IMR-90 (cell line): ENCODE results near the gene APBB1IP. TPM values are rescaled to one million over a fixed set of nuclear protein-coding genes. Genes with fewer than 3 reads are reported as not detected.

ENCODE experiments used
- ATAC-seq: fragments of 200-7000 bp; cut with Tn5 transposase; 2 replicates; pipeline ENCODE4 v1.9.1; 2020; ENCODE audit warnings: low read depth, mild to moderate bottlenecking, moderate library complexity
- BruUV-seq: library from RNA; stranded (reverse); fragments of 400-500 nt; replicated peaks from 2 replicates; lab custom pipeline; 2021; lab: Mats Ljungman, UMichigan
- CTCF ChIA-PET: fragments of 300-600 bp; formaldehyde crosslinking; extraction: SDS; loops from one replicate; lab custom pipeline; 2021; ENCODE audit warnings: antibody characterized with exemption; lab: Yijun Ruan, JAX
- POLR2A ChIA-PET: fragments of 300-600 bp; sonication (Branson Sonifier 250); formaldehyde crosslinking; loops from one replicate; lab custom pipeline; 2022; ENCODE audit warnings: antibody characterized with exemption; ENCODE audit not compliant: unreplicated experiment; lab: Charles Lee
- DNase-seq: peaks from one replicate; pipeline ENCODE4 v3.0.0; 2013
- H2AFZ ChIP-seq: replicated peaks from 2 replicates; pipeline ENCODE3; 2013; ENCODE audit warnings: low read length, mild to moderate bottlenecking; ENCODE audit not compliant: poor library complexity
- H2AK5ac ChIP-seq: 2 replicates; pipeline ENCODE4 v1.6.1; 2013; ENCODE audit warnings: low read depth, low read length, inconsistent platforms
- H2AK9ac ChIP-seq: replicated peaks from 2 replicates; pipeline ENCODE3; 2013; ENCODE audit warnings: mild to moderate bottlenecking, low read depth, low read length, moderate library complexity; ENCODE audit not compliant: poor library complexity
- H2BK120ac ChIP-seq: 2 replicates; pipeline ENCODE4 v1.6.1; 2013; ENCODE audit warnings: low read depth, low read length, inconsistent platforms
- H2BK15ac ChIP-seq: 3 replicates; pipeline ENCODE4 v1.6.1; 2013; ENCODE audit warnings: low read depth, low read length, inconsistent platforms
- H2BK20ac ChIP-seq: 2 replicates; pipeline ENCODE4 v1.6.1; 2013; ENCODE audit warnings: low read depth, mild to moderate bottlenecking, inconsistent platforms, low read length, moderate library complexity
- H2BK5ac ChIP-seq: 2 replicates; pipeline ENCODE4 v1.6.1; 2013; ENCODE audit warnings: mild to moderate bottlenecking, low read depth, low read length, inconsistent platforms; ENCODE audit not compliant: poor library complexity, severe bottlenecking
- H3K14ac ChIP-seq: replicated peaks from 2 replicates; pipeline ENCODE4 v1.6.1; 2013; ENCODE audit warnings: low read depth, low read length, inconsistent platforms
- H3K18ac ChIP-seq: 2 replicates; pipeline ENCODE4 v1.6.1; 2013; ENCODE audit warnings: low read depth, low read length, control low read depth
- H3K23ac ChIP-seq: 2 replicates; pipeline ENCODE4 v1.6.1; 2013; ENCODE audit warnings: low read depth, low read length, inconsistent platforms
- H3K27ac ChIP-seq: 2 replicates; pipeline ENCODE4 v1.5.1; 2013; ENCODE audit warnings: mild to moderate bottlenecking, control low read depth, low read length; ENCODE audit not compliant: insufficient read depth
- H3K27me3 ChIP-seq: 2 replicates; pipeline ENCODE4 v1.6.1; 2013; ENCODE audit warnings: low read length; ENCODE audit not compliant: control insufficient read depth, insufficient read depth
- H3K36me3 ChIP-seq: 2 replicates; pipeline ENCODE4 v1.6.1; 2013; ENCODE audit warnings: low read length, mixed read lengths; ENCODE audit not compliant: control insufficient read depth, insufficient read depth
- H3K4ac ChIP-seq: 2 replicates; pipeline ENCODE4 v1.6.1; 2013; ENCODE audit warnings: low read depth, low read length, inconsistent platforms
- H3K4me1 ChIP-seq: 2 replicates; pipeline ENCODE4 v1.6.1; 2013; ENCODE audit warnings: low read length, mixed read lengths; ENCODE audit not compliant: control insufficient read depth, insufficient read depth
- H3K4me2 ChIP-seq: 2 replicates; pipeline ENCODE4 v1.6.1; 2013; ENCODE audit warnings: low read depth, mild to moderate bottlenecking, control low read depth, low read length, moderate library complexity
- H3K4me3 ChIP-seq: 2 replicates; pipeline ENCODE4 v1.5.1; 2013; ENCODE audit warnings: low read depth, mild to moderate bottlenecking, control low read depth, low read length, moderate library complexity; ENCODE audit not compliant: insufficient read depth
- H3K56ac ChIP-seq: 2 replicates; pipeline ENCODE4 v1.6.1; 2013; ENCODE audit warnings: low read length, inconsistent platforms; ENCODE audit not compliant: insufficient read depth; ENCODE audit errors: extremely low read depth
- H3K79me1 ChIP-seq, 2 experiments: 2 replicates each; pipeline ENCODE4 v1.6.1; 2013; ENCODE audit warnings: low read length in 2 of 2, inconsistent platforms in 1 of 2, low read depth in 1 of 2
- H3K9ac ChIP-seq: 2 replicates; pipeline ENCODE4 v1.6.1; 2013; ENCODE audit warnings: low read depth, low read length, control low read depth
- H3K9me1 ChIP-seq: 2 replicates; pipeline ENCODE4 v1.6.1; 2013; ENCODE audit warnings: low read length, inconsistent platforms; ENCODE audit not compliant: insufficient read depth
- H3K9me3 ChIP-seq: 2 replicates; pipeline ENCODE4 v1.6.1; 2013; ENCODE audit warnings: low read length; ENCODE audit not compliant: control insufficient read depth, insufficient read depth
- H4K20me1 ChIP-seq: 2 replicates; pipeline ENCODE4 v1.6.1; 2013; ENCODE audit warnings: low read length, inconsistent platforms; ENCODE audit not compliant: insufficient read depth
- H4K5ac ChIP-seq: 2 replicates; pipeline ENCODE4 v1.6.1; 2013; ENCODE audit warnings: mild to moderate bottlenecking, low read depth, low read length, control low read depth
- H4K8ac ChIP-seq, 2 experiments: 2 replicates each; pipeline ENCODE4 v1.6.1; 2013; ENCODE audit warnings: low read depth in 2 of 2, low read length in 2 of 2, control low read depth in 1 of 2, inconsistent platforms in 1 of 2
- H4K91ac ChIP-seq: 2 replicates; pipeline ENCODE4 v1.6.1; 2013; ENCODE audit warnings: low read depth, low read length, inconsistent platforms; ENCODE audit not compliant: insufficient read depth
- BHLHE40 ChIP-seq: fragments of 150-350 bp; IDR thresholded peaks from 2 replicates; pipeline ENCODE4 v1.6.1; 2016; ENCODE audit warnings: mild to moderate bottlenecking, low read depth, low read length
- CEBPB ChIP-seq: IDR thresholded peaks from 2 replicates; pipeline ENCODE4 v1.6.1; 2012; ENCODE audit warnings: low read depth, low read length, improper control_type of control experiment
- CHD1 ChIP-seq: IDR thresholded peaks from 2 replicates; pipeline ENCODE4 v1.6.1; 2012; ENCODE audit warnings: low read depth, low read length, improper control_type of control experiment
- CTCF ChIP-seq: conservative IDR thresholded peaks from 2 replicates; pipeline ENCODE4 v1.5.1; 2012; ENCODE audit warnings: mild to moderate bottlenecking, low read depth, low read length, improper control_type of control experiment
- FOS ChIP-seq: fragments of 150-350 bp; IDR thresholded peaks from 2 replicates; pipeline ENCODE4 v1.6.1; 2016; ENCODE audit warnings: low read depth, low read length
- MAFK ChIP-seq: IDR thresholded peaks from 2 replicates; pipeline ENCODE4 v1.6.1; 2012; ENCODE audit warnings: low read depth, low read length, improper control_type of control experiment
- MAZ ChIP-seq: IDR thresholded peaks from 2 replicates; pipeline ENCODE4 v1.6.1; 2012; ENCODE audit warnings: low read depth, mild to moderate bottlenecking, low read length, improper control_type of control experiment, moderate library complexity, borderline replicate concordance
- MXI1 ChIP-seq: IDR thresholded peaks from 2 replicates; pipeline ENCODE4 v1.6.1; 2012; ENCODE audit warnings: low read depth, mild to moderate bottlenecking, low read length, moderate library complexity, borderline replicate concordance
- NFE2L2 ChIP-seq: fragments of 150-350 bp; IDR thresholded peaks from 2 replicates; pipeline ENCODE4 v1.6.1; 2016; ENCODE audit warnings: low read depth, mild to moderate bottlenecking, low read length
- POLR2A ChIP-seq: IDR thresholded peaks from 2 replicates; pipeline ENCODE4 v1.6.1; 2012; ENCODE audit warnings: mild to moderate bottlenecking, low read depth, low read length
- RAD21 ChIP-seq: IDR thresholded peaks from 2 replicates; pipeline ENCODE4 v1.6.1; 2012; ENCODE audit warnings: low read length, improper control_type of control experiment
- RCOR1 ChIP-seq: IDR thresholded peaks from 2 replicates; pipeline ENCODE4 v1.6.1; 2012; ENCODE audit warnings: mild to moderate bottlenecking, low read length, improper control_type of control experiment; ENCODE audit not compliant: insufficient replicate concordance
- RFX5 ChIP-seq: IDR thresholded peaks from 2 replicates; pipeline ENCODE4 v1.8.0; 2012; ENCODE audit warnings: low read depth, mild to moderate bottlenecking, low read length, moderate library complexity
- SMC3 ChIP-seq: fragments of 150-350 bp; IDR thresholded peaks from 2 replicates; pipeline ENCODE4 v1.6.1; 2016; ENCODE audit warnings: low read depth, mild to moderate bottlenecking, antibody characterized with exemption, low read length, moderate library complexity
- USF2 ChIP-seq: fragments of 150-350 bp; IDR thresholded peaks from 2 replicates; pipeline ENCODE4 v1.6.1; 2017; ENCODE audit warnings: mild to moderate bottlenecking, antibody characterized with exemption, low read length, low read depth
- WGBS, 2 experiments: methylation state at CpG; one replicate each; pipeline versions ENCODE4 v1.1.5 to v1.1.7; 2013; ENCODE audit warnings: missing lambda C conversion rate in 2 of 2; ENCODE audit not compliant: insufficient read length in 1 of 2; ENCODE audit errors: extremely low coverage in 2 of 2; 5-methylcytosine and 5-hydroxymethylcytosine counted together
- dilution Hi-C: fragments of 300-500 bp; cut with HindIII; formaldehyde crosslinking; loops from one replicate; pipeline ENCODE4 v1.14.3; 2018; ENCODE audit warnings: low sequenced_read_pairs; ENCODE audit not compliant: unreplicated experiment
- in situ Hi-C: fragments of 300-500 bp; cut with MboI; formaldehyde crosslinking; loops from 3 replicates; pipeline ENCODE4 v1.14.3; 2019; ENCODE audit warnings: low sequenced_read_pairs, inconsistent platforms, mixed read lengths
- intact Hi-C: fragments of 100-400 bp; cut with micrococcal nuclease; formaldehyde crosslinking; loops from 2 replicates; pipeline ENCODE4 v1.10.0; 2022
- polyA plus RNA-seq, 3 experiments: library from polyadenylated mRNA; depleted of rRNA; stranded (reverse); fragments of >200 nt; gene quantifications; 2 replicates each; pipeline ENCODE4 v1.2.3, GENCODE V29; 2012; ENCODE audit warnings: low replicate concordance in 1 of 3
- total RNA-seq: library from RNA; depleted of rRNA; stranded (reverse); fragments of >200 nt; gene quantifications from 2 replicates; pipeline ENCODE4 v1.2.3, GENCODE V29; 2012
- TF ChIP-seq, protein P1 (sequence below): fragments of 150-350 bp; IDR thresholded peaks from 2 replicates; pipeline ENCODE4 v1.6.1; 2016; ENCODE audit warnings: low read depth, mild to moderate bottlenecking, low read length, moderate library complexity, borderline replicate concordance

APBB1IP gene
- total and polyA plus RNA-seq, 2 of the 4 experiments (the other 2 are of a cell fraction), result not detected

DNA sequence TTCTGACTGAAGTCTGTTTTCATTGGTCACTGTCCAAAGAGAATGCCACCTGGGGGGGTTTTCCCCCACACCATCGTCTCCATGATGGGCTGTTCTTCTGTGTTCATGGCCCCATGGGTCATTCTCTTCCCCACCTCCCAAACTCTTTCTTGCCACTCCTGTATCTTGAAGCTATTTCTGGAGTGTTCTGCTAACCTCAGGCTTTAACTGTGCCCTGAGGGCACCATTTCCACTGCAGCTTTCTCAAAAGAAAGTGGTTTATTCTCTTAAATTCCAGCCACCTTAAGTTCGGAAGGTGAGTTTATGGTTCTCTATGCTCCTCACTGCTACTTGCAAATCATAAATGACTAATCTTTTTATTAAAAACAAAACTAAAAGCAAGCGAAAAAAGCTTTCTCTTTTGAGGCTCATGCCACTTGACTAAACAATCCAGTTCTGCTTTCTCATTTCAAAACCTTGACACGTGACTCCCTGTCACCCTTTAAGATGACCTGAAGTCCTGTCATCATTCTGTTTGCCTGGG lies 7.4 kb upstream of the APBB1IP start:
- no peak overlapping the region for H2BK20ac ChIP-seq
- no peak overlapping the region for H3K18ac ChIP-seq
- no peaks in the 10 kb centered on the region for H3K9me1 ChIP-seq
- no peak for ATAC-seq
- POLR2A ChIA-PET, result no interaction called here
- no peak overlapping the region for H3K56ac ChIP-seq
- no peaks in the 10 kb centered on the region for H4K20me1 ChIP-seq
- intact Hi-C loops, result no loop called here
- no peak for TF ChIP-seq MAFK
- no peak for TF ChIP-seq MAZ
- TF ChIP-seq RFX5, result no peak
- no peak for TF ChIP-seq SMC3
- TF ChIP-seq NFE2L2, result no peak
- no peak for TF ChIP-seq BHLHE40
- TF ChIP-seq RCOR1, result no peak
- no peak for TF ChIP-seq RAD21
- no peak for TF ChIP-seq FOS
- TF ChIP-seq POLR2A, result no peak
- TF ChIP-seq USF2, result no peak
- TF ChIP-seq CEBPB, result no peak
- TF ChIP-seq CTCF, result no peak
- TF ChIP-seq, protein P1, sequence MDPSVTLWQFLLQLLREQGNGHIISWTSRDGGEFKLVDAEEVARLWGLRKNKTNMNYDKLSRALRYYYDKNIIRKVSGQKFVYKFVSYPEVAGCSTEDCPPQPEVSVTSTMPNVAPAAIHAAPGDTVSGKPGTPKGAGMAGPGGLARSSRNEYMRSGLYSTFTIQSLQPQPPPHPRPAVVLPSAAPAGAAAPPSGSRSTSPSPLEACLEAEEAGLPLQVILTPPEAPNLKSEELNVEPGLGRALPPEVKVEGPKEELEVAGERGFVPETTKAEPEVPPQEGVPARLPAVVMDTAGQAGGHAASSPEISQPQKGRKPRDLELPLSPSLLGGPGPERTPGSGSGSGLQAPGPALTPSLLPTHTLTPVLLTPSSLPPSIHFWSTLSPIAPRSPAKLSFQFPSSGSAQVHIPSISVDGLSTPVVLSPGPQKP, result no peak
- TF ChIP-seq CHD1, result no peak
- no peak for TF ChIP-seq MXI1
- no peaks in the 10 kb centered on the region for H3K79me1 ChIP-seq
- no peak overlapping the region for H4K8ac ChIP-seq
- H3K14ac ChIP-seq, result no peak overlapping the region
- CTCF ChIA-PET, result no interaction called here
- H4K5ac ChIP-seq, result no peak overlapping the region
- H3K4me1 ChIP-seq, result no peaks in the 10 kb centered on the region
- WGBS, 2 experiments, result no CpG with 5 or more reads among the region's 4 CpGs
- H3K27ac ChIP-seq, result no peak overlapping the region
- no peaks in the 10 kb centered on the region for H3K36me3 ChIP-seq
- H3K9ac ChIP-seq, result no peak overlapping the region
- no peak for DNase-seq
- no peak overlapping the region for H2AK9ac ChIP-seq
- no peak overlapping the region for H2BK5ac ChIP-seq
- H2AFZ ChIP-seq, result no peak overlapping the region
- no peak overlapping the region for H2BK120ac ChIP-seq
- H3K4ac ChIP-seq, result no peak overlapping the region
- H3K27me3 ChIP-seq, result no peaks in the 10 kb centered on the region
- dilution Hi-C loops, result no loop called here
- H2BK15ac ChIP-seq, result no peak overlapping the region
- H4K91ac ChIP-seq, result no peak overlapping the region
- BruUV-seq, result no TSS peak
- no peak overlapping the region for H3K4me3 ChIP-seq
- H3K23ac ChIP-seq, result no peak overlapping the region
- no peak overlapping the region for H2AK5ac ChIP-seq
- peaks cover 24% of the 10 kb centered on the region; the same call in 1 of the 2 replicates for H3K9me3 ChIP-seq
- no peak overlapping the region for H3K4me2 ChIP-seq
- in situ Hi-C loops, result no loop called here
